ENCODE results near the gene ZNF823.
"Not testable (repeated sequence)": the region's sequence is repeated elsewhere in the genome, so short reads cannot be mapped to it uniquely, and the experiment has no call there.

The ZNF823 gene

GRCh38 chr19:11676661-11677600 lies 61.8 kb downstream of the ZNF823 start:
- DNase-seq, result not testable (repeated sequence)

GRCh38 chr19:11675569-11675968 lies 63.2 kb downstream of the ZNF823 start:
- DNase-seq, result no peak

DNA sequence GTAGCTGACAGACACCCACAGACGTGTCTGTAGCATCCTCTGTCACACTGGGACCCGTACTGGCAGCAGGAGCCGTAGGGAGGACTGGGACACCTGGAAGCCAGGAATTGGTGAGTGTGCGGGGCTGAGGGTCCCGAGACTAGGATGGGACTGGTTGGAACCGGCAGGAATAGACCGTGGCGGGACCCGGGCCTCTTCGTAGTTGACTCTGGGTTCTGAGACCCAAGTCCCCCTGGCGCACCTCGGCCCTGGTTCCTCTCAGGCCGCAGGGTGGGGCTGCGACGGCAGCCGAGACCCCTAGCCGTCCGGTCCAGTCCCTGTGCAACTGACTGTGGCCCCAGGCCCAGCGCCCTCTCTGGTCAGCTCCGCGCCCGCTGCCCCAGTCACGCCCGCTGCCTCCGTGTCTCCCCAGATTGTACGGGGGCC lies 64.7 kb downstream of the ZNF823 start:
- DNase-seq, result no peak

- peak; percentile 3 for DNase-seq
These were observed 65.1 kb downstream of the ZNF823 start for GRCh38 chr19:11673608-11674041.

Measured in CD4-positive, alpha-beta T cell treated with Interleukin-17A for 1 hour (primary cell).